NCI-H1417 treated with DMSO at 0.1 percent for 48 hours (cell line): ENCODE data around the gene FAM110D.

Experiments
- DNase-seq: peaks from one replicate; lab custom pipeline; 2025; lab: John Stamatoyannopoulos, UW

Gene FAM110D

GRCh38 chr1:26189331-26189730 is 30.5 kb downstream of the FAM110D start:
- no peak for DNase-seq

DNA sequence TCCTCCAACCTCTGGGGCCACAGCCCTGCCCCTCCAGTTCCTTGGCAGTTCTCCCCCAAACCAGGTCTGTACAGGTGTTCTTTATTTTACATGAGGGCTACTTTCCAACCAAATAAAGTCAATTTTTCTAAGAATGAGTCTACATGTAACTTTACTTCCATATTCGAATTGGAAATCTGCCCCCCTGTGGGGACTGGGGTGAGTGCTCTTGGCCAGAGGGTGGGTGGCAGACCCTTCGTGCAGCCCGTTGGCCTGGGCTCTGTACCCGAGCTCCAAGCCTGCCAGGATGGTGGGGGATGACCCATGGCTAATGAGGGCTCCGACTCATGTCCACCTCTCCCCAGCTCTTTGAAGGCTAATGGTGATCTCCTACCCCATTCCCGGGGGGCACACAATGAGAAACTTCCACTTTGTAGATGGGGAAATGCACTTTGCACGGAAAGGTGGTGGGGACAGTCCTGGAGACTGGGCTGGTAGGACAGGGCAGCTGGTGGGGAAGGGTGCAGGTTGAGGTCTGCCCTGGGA is 30.9 kb downstream of the FAM110D start:
- DNase-seq, result no peak

GRCh38 chr1:26190373-26190987 is 31.6 kb downstream of the FAM110D start, which contains the start of gene CATSPER4:
Gene CATSPER4 (plus strand): TSS chr1:26190602. CDS start chr1:26190628, 26 bp downstream.
- DNase-seq, result no peak

DNA sequence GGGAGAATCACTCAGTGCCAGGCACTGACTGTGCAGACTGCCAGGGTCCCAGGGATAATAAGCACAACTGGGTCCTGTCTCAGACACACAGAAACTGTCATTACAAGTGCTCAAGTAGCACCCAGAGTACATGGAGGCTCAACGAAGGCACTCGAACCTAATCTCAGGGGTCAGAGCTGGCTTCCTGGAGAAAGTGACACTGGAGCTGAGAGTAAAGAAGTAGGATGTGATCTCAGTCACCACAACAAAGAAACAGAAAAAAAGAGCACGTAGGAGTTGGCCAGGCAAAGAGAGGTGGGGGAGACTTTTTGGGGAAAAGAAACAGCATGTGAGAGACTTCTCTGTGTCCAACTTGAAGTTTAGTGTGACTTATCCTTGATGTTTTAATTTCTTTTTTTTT is 32.9 kb downstream of the FAM110D start:
- no peak for DNase-seq

GRCh38 chr1:26195805-26196204 is 36.9 kb downstream of the FAM110D start:
- DNase-seq, result no peak

- no peak for DNase-seq
Observed at GRCh38 chr1:26197301-26197700, 38.4 kb downstream of the FAM110D start.

DNA sequence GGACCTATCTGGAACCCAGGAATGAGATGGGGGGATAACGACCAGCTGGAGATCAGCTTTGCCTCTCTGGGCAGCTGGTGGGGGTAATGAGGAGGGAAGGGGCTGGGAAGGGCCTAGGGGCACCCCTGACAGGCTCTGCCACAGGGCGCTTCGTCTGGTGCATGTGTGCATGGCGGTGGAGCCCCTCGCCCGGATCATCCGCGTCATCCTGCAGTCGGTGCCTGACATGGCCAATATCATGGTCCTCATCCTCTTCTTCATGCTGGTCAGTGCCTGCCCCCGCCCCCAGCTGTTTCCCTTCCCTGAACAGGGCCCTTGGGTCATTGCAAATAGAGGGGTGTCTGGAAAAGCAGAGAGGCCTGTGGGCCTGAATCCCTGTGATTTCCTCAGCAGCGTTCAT is 38.9 kb downstream of the FAM110D start:
- no peak for DNase-seq

DNA sequence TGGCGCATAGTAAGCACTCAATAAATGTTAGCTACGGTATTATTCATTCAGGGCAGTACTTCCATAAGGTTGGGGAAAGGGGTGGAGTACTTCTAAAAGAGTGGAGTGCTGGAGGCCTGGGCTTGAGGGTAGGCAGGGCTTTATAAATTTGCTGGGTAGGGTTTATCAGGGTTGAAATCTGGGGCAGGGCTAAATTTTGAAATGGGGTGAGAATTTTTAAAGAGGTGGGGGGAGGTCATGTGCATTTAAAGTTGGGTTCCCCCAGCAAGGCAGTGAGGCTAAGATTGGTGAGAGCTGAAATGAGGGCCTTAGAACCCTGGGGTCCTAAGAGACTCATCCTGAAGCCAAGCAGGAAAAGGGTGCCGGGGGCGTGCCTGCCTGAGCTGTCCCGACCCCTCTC is 41.5 kb downstream of the FAM110D start:
- no peak for DNase-seq

GRCh38 chr1:26203642-26204318 is 44.9 kb downstream of the FAM110D start:
- DNase-seq, result no peak

GRCh38 chr1:26210147-26210870 is 51.4 kb downstream of the FAM110D start:
- no peak for DNase-seq

- no peak for DNase-seq
Observed at GRCh38 chr1:26212726-26213125, 53.8 kb downstream of the FAM110D start.

- no peak for DNase-seq
Observed at GRCh38 chr1:26213335-26213905, 54.5 kb downstream of the FAM110D start.
